Measurements from ENCODE around the gene SHANK2. TPM values are rescaled to one million over a fixed set of nuclear protein-coding genes. Genes with fewer than 3 reads are reported as not detected.

Gene SHANK2
- total RNA-seq, 1 donor from 2014 or later: 10.5 TPM

DNA sequence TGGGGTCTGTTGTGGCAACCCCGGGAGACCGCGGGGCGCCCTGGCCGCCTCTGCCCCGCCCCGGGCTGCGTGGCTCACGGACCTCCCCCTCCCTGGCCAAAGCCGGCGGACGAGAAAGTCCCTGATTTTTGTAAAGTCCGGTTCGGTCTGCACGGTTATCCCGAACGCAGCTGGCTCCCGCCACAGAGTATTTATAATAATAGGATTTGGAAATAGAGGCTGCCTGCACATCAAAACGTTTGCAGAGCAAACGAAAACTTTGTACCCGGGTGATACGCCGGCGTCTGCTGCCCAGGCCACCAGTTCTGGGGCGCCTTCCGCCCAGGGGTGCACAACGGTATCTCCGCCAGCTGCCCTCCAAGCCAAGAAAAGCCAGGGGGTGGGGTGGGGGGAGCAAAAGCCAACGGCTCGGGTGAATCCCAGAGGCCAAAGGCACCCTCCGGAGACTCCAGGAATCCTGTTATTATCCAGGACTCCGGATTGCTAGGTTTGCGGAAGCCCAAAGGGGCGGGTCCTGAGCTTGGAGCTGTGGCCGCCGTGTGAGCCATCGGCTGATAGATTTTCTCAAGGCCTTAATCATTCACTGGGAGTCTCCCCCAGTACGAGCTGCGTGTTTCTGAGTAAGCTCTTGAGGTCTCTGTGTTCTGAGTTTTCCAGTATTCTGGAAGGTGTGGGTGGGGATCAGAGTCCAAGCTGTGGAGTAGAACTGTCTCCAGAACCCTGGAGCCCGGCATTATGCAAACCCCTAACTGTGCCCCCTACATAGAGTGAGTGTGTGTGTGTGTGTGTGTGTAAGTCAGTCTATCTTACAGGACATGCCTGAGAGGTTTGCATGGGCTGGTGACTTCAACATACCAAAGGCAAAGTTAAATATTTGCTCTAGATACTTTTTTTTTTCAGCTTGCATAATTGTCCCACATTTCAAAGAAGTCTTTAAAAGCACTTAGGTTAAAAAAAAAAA lies 673 bp upstream of the SHANK2 start:
- Mint-ChIP-seq H3K36me3 (ENCODE audit: low read depth, unreplicated experiment) (no peaks in the 10 kb centered on the region), H3K27ac (ENCODE audit: unreplicated experiment) (peak overlapping the region; percentile 61), H3K4me3 (ENCODE audit: unreplicated experiment) (peak overlapping the region; percentile 83), H3K4me1 (ENCODE audit: unreplicated experiment) (peaks cover 18% of the 10 kb centered on the region), H3K9me3 (ENCODE audit: unreplicated experiment) (no peaks in the 10 kb centered on the region), H3K27me3 (ENCODE audit: unreplicated experiment) (peaks cover 9% of the 10 kb centered on the region)
- peak; percentile 46 for DNase-seq (ENCODE audit: low spot score)
- TF ChIP-seq, protein P1, sequence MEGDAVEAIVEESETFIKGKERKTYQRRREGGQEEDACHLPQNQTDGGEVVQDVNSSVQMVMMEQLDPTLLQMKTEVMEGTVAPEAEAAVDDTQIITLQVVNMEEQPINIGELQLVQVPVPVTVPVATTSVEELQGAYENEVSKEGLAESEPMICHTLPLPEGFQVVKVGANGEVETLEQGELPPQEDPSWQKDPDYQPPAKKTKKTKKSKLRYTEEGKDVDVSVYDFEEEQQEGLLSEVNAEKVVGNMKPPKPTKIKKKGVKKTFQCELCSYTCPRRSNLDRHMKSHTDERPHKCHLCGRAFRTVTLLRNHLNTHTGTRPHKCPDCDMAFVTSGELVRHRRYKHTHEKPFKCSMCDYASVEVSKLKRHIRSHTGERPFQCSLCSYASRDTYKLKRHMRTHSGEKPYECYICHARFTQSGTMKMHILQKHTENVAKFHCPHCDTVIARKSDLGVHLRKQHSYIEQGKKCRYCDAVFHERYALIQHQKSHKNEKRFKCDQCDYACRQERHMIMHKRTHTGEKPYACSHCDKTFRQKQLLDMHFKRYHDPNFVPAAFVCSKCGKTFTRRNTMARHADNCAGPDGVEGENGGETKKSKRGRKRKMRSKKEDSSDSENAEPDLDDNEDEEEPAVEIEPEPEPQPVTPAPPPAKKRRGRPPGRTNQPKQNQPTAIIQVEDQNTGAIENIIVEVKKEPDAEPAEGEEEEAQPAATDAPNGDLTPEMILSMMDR (IDR thresholded peaks at IDR 0.05; ENCODE audit: unreplicated experiment): no peak

DNA sequence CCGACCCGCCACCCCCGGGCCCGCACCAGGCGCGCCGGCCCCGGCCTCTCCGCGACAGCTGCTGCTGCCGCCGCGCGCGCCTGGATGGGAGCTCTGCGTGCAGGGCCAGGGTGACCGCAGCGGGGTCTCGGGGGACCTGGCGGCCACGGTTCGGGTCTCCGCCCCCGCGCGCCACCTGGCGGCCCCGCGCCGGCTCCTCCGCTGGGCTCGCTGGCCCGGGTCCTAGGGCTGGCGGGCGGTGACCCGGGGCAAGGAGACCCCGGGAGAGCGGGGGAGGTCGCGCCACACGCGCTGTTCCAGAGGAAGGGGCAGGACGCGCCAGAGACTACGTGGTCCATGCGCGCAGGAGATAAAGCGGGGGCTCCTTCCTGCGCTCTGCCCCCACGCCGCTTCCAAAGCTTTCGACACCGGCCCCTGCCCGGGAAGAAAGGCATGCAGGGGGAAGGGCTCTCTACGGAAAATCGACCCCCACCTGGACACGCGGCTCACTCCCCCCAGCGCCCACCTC lies 562 bp downstream of the SHANK2 start:
- Mint-ChIP-seq H3K4me3 (ENCODE audit: unreplicated experiment) (peak overlapping the region; percentile 83), H3K36me3 (ENCODE audit: low read depth, unreplicated experiment) (no peaks in the 10 kb centered on the region), H3K9me3 (ENCODE audit: unreplicated experiment) (no peaks in the 10 kb centered on the region), H3K4me1 (ENCODE audit: unreplicated experiment) (peaks cover 18% of the 10 kb centered on the region), H3K27ac (ENCODE audit: unreplicated experiment) (no peak overlapping the region), H3K27me3 (ENCODE audit: unreplicated experiment) (peaks cover 8% of the 10 kb centered on the region)
- DNase-seq (ENCODE audit: low spot score): peak; percentile 69
- TF ChIP-seq, protein P1 (IDR thresholded peaks at IDR 0.05; ENCODE audit: unreplicated experiment): peak; percentile 52

DNA sequence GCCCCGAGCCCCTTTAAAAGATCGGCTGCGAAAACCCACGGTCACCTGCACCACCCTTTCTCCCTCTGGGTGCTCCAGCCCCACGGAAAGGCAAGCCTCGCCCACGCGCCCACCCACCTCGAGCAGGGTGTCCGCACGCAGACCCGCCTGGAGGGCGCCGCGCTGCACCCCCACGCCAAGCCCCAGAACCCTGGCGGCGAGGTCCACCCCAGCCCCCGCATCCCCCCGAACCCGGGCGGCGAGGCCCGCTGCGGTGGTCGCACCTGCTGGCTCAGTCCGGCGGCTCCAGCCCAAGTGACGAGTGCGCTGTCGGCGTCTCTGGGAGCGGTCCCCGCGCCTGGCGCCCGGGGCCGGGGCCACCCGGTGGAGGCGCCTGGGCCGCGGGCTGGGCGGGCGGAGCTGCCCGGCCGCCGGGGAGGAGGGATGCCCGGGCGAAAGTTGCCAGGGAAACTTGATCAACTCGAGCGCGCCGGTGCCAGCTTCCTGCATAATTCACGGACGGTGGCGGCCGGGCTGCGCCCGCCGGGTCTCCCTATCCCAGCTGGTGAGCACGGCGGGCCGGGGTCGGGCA lies 1.1 kb downstream of the SHANK2 start:
- Mint-ChIP-seq H3K27ac (ENCODE audit: unreplicated experiment) (no peak overlapping the region), H3K4me1 (ENCODE audit: unreplicated experiment) (peaks cover 21% of the 10 kb centered on the region), H3K27me3 (ENCODE audit: unreplicated experiment) (peaks cover 8% of the 10 kb centered on the region), H3K4me3 (ENCODE audit: unreplicated experiment) (peak overlapping the region; percentile 89), H3K36me3 (ENCODE audit: low read depth, unreplicated experiment) (no peaks in the 10 kb centered on the region), H3K9me3 (ENCODE audit: unreplicated experiment) (no peaks in the 10 kb centered on the region)
- TF ChIP-seq, protein P1 (IDR thresholded peaks at IDR 0.05; ENCODE audit: unreplicated experiment): no peak
- peak; percentile 44 for DNase-seq (ENCODE audit: low spot score)

DNA sequence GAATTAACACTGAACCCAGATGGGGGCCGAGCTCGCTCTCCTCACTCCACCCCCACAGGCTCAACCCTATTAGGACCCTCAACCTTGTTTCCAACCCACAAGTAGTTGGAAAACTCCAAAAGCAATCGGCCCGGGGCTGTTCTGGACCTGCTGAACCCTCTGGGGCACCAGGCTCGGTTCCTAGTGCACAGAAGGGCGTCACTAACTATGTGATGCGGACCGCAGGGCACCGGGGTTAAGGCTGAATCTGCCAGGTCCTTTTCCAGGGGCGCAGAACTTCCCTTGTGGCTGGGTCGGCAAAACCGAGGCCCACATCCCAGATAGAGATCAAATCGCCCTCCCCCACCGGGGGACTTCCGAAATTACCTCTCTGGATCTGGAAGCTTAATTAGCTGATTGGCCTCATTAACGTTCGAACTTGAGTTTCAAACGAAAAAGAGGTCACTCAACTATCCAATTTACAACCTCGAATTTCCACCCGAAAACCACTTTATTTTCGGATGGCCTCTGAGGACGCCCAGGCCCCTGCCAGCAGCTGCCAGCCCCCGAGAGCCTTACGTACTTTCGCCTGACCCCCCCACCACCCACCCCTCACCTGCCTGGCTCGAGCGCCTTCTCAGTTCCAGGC lies 1.7 kb downstream of the SHANK2 start:
- H3K27me3 Mint-ChIP-seq (ENCODE audit: unreplicated experiment): peaks cover 8% of the 10 kb centered on the region
- H3K4me3 Mint-ChIP-seq (ENCODE audit: unreplicated experiment): peak overlapping the region; percentile 89
- DNase-seq (ENCODE audit: low spot score): no peak
- H3K4me1 Mint-ChIP-seq (ENCODE audit: unreplicated experiment): peaks cover 27% of the 10 kb centered on the region
- H3K36me3 Mint-ChIP-seq (ENCODE audit: low read depth, unreplicated experiment): no peaks in the 10 kb centered on the region
- no peaks in the 10 kb centered on the region for H3K9me3 Mint-ChIP-seq (ENCODE audit: unreplicated experiment)
- no peak overlapping the region for H3K27ac Mint-ChIP-seq (ENCODE audit: unreplicated experiment)
- TF ChIP-seq, protein P1 (IDR thresholded peaks at IDR 0.05; ENCODE audit: unreplicated experiment): no peak

All from endothelial cell (in vitro differentiated cells).